Osteocyte (in vitro differentiated cells): Measurements from ENCODE around the gene PTPRR. TPM values are rescaled to one million over a fixed set of nuclear protein-coding genes. Genes with fewer than 3 reads are reported as not detected.

Experiments
- DNase-seq: peaks from one replicate; pipeline ENCODE4 v3.0.0; 2021; ENCODE audit warnings: mixed read lengths; ENCODE audit not compliant: unreplicated experiment; ENCODE audit errors: extremely low spot score
- H3K27ac Mint-ChIP-seq: one replicate; pipeline ENCODE4 v1.8.0; 2021; ENCODE audit warnings: mild to moderate bottlenecking, mixed read lengths; ENCODE audit not compliant: unreplicated experiment
- H3K27me3 Mint-ChIP-seq: one replicate; pipeline ENCODE4 v1.8.0; 2021; ENCODE audit warnings: mixed read lengths; ENCODE audit not compliant: unreplicated experiment
- H3K36me3 Mint-ChIP-seq: one replicate; pipeline ENCODE4 v1.8.0; 2021; ENCODE audit warnings: mixed read lengths; ENCODE audit not compliant: unreplicated experiment
- H3K4me1 Mint-ChIP-seq: one replicate; pipeline ENCODE4 v1.8.0; 2021; ENCODE audit warnings: mixed read lengths; ENCODE audit not compliant: unreplicated experiment
- H3K4me3 Mint-ChIP-seq: one replicate; pipeline ENCODE4 v1.8.0; 2021; ENCODE audit warnings: mild to moderate bottlenecking, moderate library complexity, mixed read lengths; ENCODE audit not compliant: unreplicated experiment
- H3K9me3 Mint-ChIP-seq: one replicate; pipeline ENCODE4 v1.8.0; 2021; ENCODE audit warnings: mixed read lengths; ENCODE audit not compliant: unreplicated experiment
- total RNA-seq: library from RNA; stranded (reverse); gene quantifications from 2 replicates; pipeline ENCODE4 v1.2.1, GENCODE V29; 2021
- TF ChIP-seq, protein P1 (sequence below): fragments of 200-600 bp; sonication (generic); IDR thresholded peaks from 2 replicates; pipeline ENCODE4 v1.5.0; 2021; ENCODE audit warnings: antibody characterized with exemption, mild to moderate bottlenecking, moderate library complexity

The PTPRR gene
- total RNA-seq, 1 donor from 2014 or later = 0.21 TPM

- no peak overlapping the region for H3K27ac Mint-ChIP-seq
- H3K4me3 Mint-ChIP-seq = no peak overlapping the region
- peaks cover 6% of the 10 kb centered on the region for H3K27me3 Mint-ChIP-seq
Measured at GRCh38 chr12:70796989-70797388, 123.5 kb downstream of the PTPRR start.

DNA sequence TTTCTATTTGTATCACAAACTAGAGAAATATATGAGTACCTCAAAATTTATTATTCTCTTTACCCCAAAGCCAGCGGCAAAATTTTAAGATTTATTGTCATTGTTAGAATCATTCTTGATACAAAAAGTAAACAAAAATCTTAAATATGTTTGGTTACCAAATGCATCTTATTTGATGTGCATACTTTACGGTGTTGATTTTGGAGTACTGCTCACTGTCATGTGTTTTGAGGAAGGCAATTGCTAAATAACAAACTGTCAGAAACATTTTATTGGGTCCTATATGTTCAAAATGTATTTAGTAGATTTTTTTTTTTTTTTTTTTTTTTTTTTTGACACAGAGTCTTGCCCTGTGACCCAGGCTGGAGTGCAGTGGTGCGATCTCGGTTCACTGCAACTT, 124.9 kb downstream of the PTPRR start:
- DNase-seq = no peak
- H3K27ac Mint-ChIP-seq = no peak overlapping the region
- peaks cover 11% of the 10 kb centered on the region for H3K27me3 Mint-ChIP-seq
- no peak overlapping the region for H3K4me3 Mint-ChIP-seq
- no peaks in the 10 kb centered on the region for H3K9me3 Mint-ChIP-seq
- H3K36me3 Mint-ChIP-seq = no peaks in the 10 kb centered on the region
- no peaks in the 10 kb centered on the region for H3K4me1 Mint-ChIP-seq
- TF ChIP-seq, protein P1, sequence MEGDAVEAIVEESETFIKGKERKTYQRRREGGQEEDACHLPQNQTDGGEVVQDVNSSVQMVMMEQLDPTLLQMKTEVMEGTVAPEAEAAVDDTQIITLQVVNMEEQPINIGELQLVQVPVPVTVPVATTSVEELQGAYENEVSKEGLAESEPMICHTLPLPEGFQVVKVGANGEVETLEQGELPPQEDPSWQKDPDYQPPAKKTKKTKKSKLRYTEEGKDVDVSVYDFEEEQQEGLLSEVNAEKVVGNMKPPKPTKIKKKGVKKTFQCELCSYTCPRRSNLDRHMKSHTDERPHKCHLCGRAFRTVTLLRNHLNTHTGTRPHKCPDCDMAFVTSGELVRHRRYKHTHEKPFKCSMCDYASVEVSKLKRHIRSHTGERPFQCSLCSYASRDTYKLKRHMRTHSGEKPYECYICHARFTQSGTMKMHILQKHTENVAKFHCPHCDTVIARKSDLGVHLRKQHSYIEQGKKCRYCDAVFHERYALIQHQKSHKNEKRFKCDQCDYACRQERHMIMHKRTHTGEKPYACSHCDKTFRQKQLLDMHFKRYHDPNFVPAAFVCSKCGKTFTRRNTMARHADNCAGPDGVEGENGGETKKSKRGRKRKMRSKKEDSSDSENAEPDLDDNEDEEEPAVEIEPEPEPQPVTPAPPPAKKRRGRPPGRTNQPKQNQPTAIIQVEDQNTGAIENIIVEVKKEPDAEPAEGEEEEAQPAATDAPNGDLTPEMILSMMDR = no peak

More at GRCh38 chr12:70796989-70797388, 123.5 kb downstream of the PTPRR start:
- Mint-ChIP-seq H3K36me3 (no peaks in the 10 kb centered on the region), H3K4me1 (no peaks in the 10 kb centered on the region), H3K9me3 (no peaks in the 10 kb centered on the region)
- DNase-seq = no peak
- TF ChIP-seq, protein P1 = no peak

- H3K4me1 Mint-ChIP-seq = no peaks in the 10 kb centered on the region
- H3K27ac Mint-ChIP-seq = no peak overlapping the region
- no peak for DNase-seq
- H3K27me3 Mint-ChIP-seq = peaks cover 20% of the 10 kb centered on the region
- no peak overlapping the region for H3K4me3 Mint-ChIP-seq
- TF ChIP-seq, protein P1 = no peak
- no peaks in the 10 kb centered on the region for H3K9me3 Mint-ChIP-seq
- H3K36me3 Mint-ChIP-seq = no peaks in the 10 kb centered on the region
Measured at GRCh38 chr12:70794131-70794530, 126.4 kb downstream of the PTPRR start.

GRCh38 chr12:70788774-70789173, 131.8 kb downstream of the PTPRR start:
- Mint-ChIP-seq H3K27me3 (peaks cover 30% of the 10 kb centered on the region), H3K4me3 (no peak overlapping the region), H3K36me3 (no peaks in the 10 kb centered on the region), H3K27ac (no peak overlapping the region), H3K9me3 (no peaks in the 10 kb centered on the region), H3K4me1 (no peaks in the 10 kb centered on the region)
- no peak for DNase-seq
- TF ChIP-seq, protein P1 = no peak

DNA sequence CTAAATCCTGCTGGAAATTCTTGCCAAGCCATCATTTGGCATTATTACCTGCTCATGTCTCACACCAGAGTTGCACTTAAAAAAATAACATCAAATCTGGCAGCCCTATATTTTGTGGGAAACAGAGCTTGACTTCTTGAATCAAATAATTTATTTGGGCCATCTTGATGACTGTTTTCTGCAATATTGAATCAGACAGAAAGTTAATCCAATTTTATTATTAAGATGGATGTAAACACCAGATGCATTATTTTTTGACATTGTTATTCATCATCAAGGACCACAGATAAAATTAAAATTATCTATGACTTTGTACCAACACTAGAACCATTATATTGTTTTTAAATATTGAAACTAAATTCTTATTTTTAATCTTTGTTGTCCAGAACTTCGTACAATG, 132.9 kb downstream of the PTPRR start:
- H3K27ac Mint-ChIP-seq = no peak overlapping the region
- no peak for DNase-seq
- H3K27me3 Mint-ChIP-seq = peaks cover 25% of the 10 kb centered on the region
- H3K9me3 Mint-ChIP-seq = no peaks in the 10 kb centered on the region
- no peaks in the 10 kb centered on the region for H3K36me3 Mint-ChIP-seq
- H3K4me1 Mint-ChIP-seq = no peaks in the 10 kb centered on the region
- H3K4me3 Mint-ChIP-seq = no peak overlapping the region
- TF ChIP-seq, protein P1 = no peak
